Measurements from ENCODE around the gene NEDD8.

NEDD8 gene

DNA sequence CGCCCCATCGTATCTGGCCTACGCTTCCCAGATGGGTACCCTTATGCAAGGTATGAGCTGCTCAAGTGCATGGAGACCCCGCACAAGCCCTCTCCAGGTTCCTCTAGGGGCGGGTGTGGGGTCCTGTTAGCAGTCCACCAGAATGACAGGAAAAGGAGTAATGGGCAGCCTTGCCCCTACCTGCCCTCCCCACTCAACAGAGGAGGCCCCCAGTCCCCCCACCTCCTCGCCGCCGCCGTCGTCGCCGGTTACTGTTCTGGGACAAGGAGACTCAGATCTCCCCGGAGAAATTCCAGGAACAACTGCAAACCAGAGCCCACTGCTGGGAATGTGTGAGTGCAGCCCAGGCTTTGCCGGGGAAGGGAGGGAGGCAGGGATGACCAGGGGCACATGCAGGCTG lies 54.3 kb downstream of the NEDD8 start:
- H4K20me1 ChIP-seq (ENCODE audit: control insufficient read depth, insufficient read depth, low read depth, low read length), result no peaks in the 10 kb centered on the region
- H3K27ac ChIP-seq (ENCODE audit: low read depth, low read length), result no peak overlapping the region
- no peaks in the 10 kb centered on the region for H3K4me1 ChIP-seq (ENCODE audit: control insufficient read depth, low read length)
- H3K9me3 ChIP-seq (ENCODE audit: control insufficient read depth, insufficient read depth, low read length), result no peaks in the 10 kb centered on the region
- no peak for TF ChIP-seq EZH2phosphoT487 (IDR thresholded peaks at IDR 0.05; ENCODE audit: borderline replicate concordance, low read length)
- TF ChIP-seq, protein P1, sequence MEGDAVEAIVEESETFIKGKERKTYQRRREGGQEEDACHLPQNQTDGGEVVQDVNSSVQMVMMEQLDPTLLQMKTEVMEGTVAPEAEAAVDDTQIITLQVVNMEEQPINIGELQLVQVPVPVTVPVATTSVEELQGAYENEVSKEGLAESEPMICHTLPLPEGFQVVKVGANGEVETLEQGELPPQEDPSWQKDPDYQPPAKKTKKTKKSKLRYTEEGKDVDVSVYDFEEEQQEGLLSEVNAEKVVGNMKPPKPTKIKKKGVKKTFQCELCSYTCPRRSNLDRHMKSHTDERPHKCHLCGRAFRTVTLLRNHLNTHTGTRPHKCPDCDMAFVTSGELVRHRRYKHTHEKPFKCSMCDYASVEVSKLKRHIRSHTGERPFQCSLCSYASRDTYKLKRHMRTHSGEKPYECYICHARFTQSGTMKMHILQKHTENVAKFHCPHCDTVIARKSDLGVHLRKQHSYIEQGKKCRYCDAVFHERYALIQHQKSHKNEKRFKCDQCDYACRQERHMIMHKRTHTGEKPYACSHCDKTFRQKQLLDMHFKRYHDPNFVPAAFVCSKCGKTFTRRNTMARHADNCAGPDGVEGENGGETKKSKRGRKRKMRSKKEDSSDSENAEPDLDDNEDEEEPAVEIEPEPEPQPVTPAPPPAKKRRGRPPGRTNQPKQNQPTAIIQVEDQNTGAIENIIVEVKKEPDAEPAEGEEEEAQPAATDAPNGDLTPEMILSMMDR (IDR thresholded peaks at IDR 0.05; ENCODE audit: low read depth, low read length, poor library complexity, severe bottlenecking), result no peak
- no peaks in the 10 kb centered on the region for H3K9me2 ChIP-seq (replicated peaks; ENCODE audit: control insufficient read depth, low read length)
- H3K4me2 ChIP-seq (ENCODE audit: low read length), result no peak overlapping the region
- H3K27me3 ChIP-seq (ENCODE audit: control insufficient read depth, low read length), result no peaks in the 10 kb centered on the region
- peaks cover 50% of the 10 kb centered on the region for H3K36me3 ChIP-seq (ENCODE audit: control insufficient read depth, low read length)
- H3F3A ChIP-seq (ENCODE audit: control insufficient read depth, insufficient read depth), result peaks cover 5% of the 10 kb centered on the region; the same call in 1 of the 2 replicates
- no peak overlapping the region for H3K4me3 ChIP-seq (ENCODE audit: low read length)
- no peaks in the 10 kb centered on the region for H3K79me2 ChIP-seq (ENCODE audit: control insufficient read depth, low read length)

DNA sequence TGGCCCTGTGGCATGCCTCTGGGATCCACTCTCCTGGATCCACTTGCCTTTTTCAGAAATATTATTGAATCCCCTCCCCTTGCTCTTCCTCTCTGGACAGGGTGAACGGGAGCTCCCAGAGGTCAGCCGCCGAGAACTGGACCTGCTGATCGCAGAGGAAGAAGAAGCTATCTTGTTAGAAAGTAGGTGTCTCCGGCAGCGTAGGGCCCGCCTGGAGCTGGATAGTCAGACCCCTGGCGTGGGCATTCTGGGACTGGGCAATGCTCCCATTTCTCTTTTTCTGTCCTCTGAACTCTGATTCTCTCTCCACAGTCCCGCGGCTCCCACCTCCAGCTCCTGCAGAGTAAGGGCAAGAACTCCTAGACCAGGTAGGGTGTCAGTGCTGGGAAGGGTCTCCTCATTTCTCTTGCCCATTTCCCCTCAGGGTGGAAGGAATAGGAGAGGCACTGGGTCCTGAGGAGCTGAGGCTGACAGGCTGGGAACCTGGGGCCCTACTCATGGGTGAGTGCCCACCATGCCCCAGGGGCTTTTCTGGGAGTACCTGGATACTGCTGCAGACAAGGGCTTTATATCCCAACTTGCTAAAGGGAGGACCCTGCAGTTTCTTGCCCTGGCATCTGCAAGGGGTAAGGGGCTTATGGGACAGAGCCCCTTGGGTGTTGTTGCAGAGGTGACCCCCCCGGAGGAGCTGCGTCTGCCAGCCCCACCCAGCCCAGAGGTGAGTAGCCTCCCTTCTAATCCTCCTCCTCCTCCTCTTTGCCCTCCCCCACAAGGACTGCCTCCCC lies 54.9 kb downstream of the NEDD8 start:
- Histone ChIP-seq H3K4me3 (ENCODE audit: low read length) (no peak overlapping the region), H3K9me2 (replicated peaks; ENCODE audit: control insufficient read depth, low read length) (no peaks in the 10 kb centered on the region), H3K36me3 (ENCODE audit: control insufficient read depth, low read length) (peaks cover 43% of the 10 kb centered on the region), H3K79me2 (ENCODE audit: control insufficient read depth, low read length) (no peaks in the 10 kb centered on the region; the same call in 1 of the 2 replicates), H3K27me3 (ENCODE audit: control insufficient read depth, low read length) (no peaks in the 10 kb centered on the region), H3K27ac (ENCODE audit: low read depth, low read length) (no peak overlapping the region), H3K9me3 (ENCODE audit: control insufficient read depth, insufficient read depth, low read length) (no peaks in the 10 kb centered on the region), H3K4me2 (ENCODE audit: low read length) (no peak overlapping the region), H4K20me1 (ENCODE audit: control insufficient read depth, insufficient read depth, low read depth, low read length) (no peaks in the 10 kb centered on the region), H3K4me1 (ENCODE audit: control insufficient read depth, low read length) (peaks cover 4% of the 10 kb centered on the region), H3F3A (ENCODE audit: control insufficient read depth, insufficient read depth) (peaks cover 5% of the 10 kb centered on the region; the same call in 1 of the 2 replicates)
- TF ChIP-seq, protein P1 (IDR thresholded peaks at IDR 0.05; ENCODE audit: low read depth, low read length, poor library complexity, severe bottlenecking), result no peak
- TF ChIP-seq EZH2phosphoT487 (IDR thresholded peaks at IDR 0.05; ENCODE audit: borderline replicate concordance, low read length), result no peak

DNA sequence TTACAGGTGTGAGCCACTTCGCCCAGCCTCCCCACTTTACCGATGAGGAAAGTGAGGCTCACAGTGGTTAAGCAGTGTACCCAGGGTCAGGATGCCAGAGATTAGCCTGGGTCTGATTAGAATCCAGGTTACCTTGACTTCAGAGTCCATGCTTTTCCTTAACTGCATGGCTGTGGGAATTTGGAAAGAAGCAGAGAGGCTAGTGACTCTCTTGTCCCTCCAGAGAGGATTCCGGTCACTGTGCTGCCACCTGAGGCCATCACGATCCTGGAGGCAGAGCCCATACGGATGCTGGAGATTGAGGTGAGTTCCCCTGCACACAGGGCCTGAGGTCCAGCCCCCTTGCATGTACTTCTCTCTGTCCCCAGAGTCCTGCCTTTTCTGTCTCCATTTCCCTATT lies 55.6 kb downstream of the NEDD8 start:
- Histone ChIP-seq H4K20me1 (ENCODE audit: control insufficient read depth, insufficient read depth, low read depth, low read length) (no peaks in the 10 kb centered on the region), H3K36me3 (ENCODE audit: control insufficient read depth, low read length) (peaks cover 37% of the 10 kb centered on the region), H3K9me3 (ENCODE audit: control insufficient read depth, insufficient read depth, low read length) (no peaks in the 10 kb centered on the region), H3K79me2 (ENCODE audit: control insufficient read depth, low read length) (no peaks in the 10 kb centered on the region; the same call in 1 of the 2 replicates), H3K9me2 (replicated peaks; ENCODE audit: control insufficient read depth, low read length) (no peaks in the 10 kb centered on the region), H3F3A (ENCODE audit: control insufficient read depth, insufficient read depth) (peaks cover 5% of the 10 kb centered on the region; the same call in 1 of the 2 replicates), H3K4me2 (ENCODE audit: low read length) (no peak overlapping the region), H3K27ac (ENCODE audit: low read depth, low read length) (no peak overlapping the region), H3K4me1 (ENCODE audit: control insufficient read depth, low read length) (peaks cover 10% of the 10 kb centered on the region), H3K4me3 (ENCODE audit: low read length) (no peak overlapping the region), H3K27me3 (ENCODE audit: control insufficient read depth, low read length) (no peaks in the 10 kb centered on the region)
- no peak for TF ChIP-seq EZH2phosphoT487 (IDR thresholded peaks at IDR 0.05; ENCODE audit: borderline replicate concordance, low read length)
- TF ChIP-seq, protein P1 (IDR thresholded peaks at IDR 0.05; ENCODE audit: low read depth, low read length, poor library complexity, severe bottlenecking), result no peak

Measured in DOHH2 (cell line).